ENCODE data around the gene CCDC116. TPM values are rescaled to one million over a fixed set of nuclear protein-coding genes. Genes with fewer than 3 reads are reported as not detected.
A peak's percentile ranks its signal among the peaks of the same experiment; 100 is the strongest.
"Not testable (repeated sequence)": the region's sequence is repeated elsewhere in the genome, so short reads cannot be mapped to it uniquely, and the experiment has no call there.

Gene CCDC116
- total RNA-seq, 5 donors from 2014 or later (not counting 1 experiment from before 2014, with no cell fraction given), result 0.16 to 0.79 (median 0.66) TPM; not detected in 1

DNA sequence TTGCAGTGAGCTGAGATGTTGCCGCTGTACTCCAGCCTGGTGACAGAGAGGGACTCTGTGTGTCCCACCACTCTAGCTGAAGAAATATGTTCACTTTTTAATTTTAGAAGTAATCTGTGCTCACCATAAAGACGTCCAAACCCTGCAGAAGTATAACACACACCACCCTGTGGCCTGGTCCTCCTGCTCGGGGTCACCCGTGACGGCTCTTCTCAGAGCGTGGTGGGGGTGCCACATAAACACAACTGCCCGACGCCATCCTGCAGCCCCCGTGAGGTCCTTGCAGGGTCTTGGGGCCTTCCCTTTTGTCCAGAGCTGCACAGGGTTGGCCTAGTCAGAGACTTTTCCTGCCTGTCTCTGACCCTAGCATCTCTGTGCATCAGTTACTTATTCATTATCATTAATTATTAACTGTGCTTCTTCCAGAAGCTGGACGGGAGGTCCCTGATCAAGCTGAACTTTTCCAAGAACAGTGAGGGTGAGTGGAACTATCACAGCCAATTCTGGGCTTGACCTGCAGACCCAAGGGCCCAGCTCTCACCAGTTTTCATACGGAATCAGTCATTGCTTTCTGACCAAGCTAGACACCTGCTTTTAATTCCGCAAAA is 42.2 kb downstream of the CCDC116 start:
- ATAC-seq (replicated peaks in 1 of 4), result no peak
- Mint-ChIP-seq H3K4me1 (peaks cover 0 to 6% (median 4%) of the 10 kb centered on the region in 3 donors), H3K36me3 (peaks cover 58% of the 10 kb centered on the region), H3K27ac (no peak overlapping the region), H3K27me3 (no peaks in the 10 kb centered on the region), H3K9me3 (no peaks in the 10 kb centered on the region), H3K4me3 (no peak overlapping the region)
- CTCF ChIA-PET, result no interaction called here
- Histone ChIP-seq H3K4me1 (ENCODE audit: control insufficient read depth in 1 of 2, extremely low read depth in 1 of 2, insufficient read depth in 2 of 2, low read length in 2 of 2) (no peaks in the 10 kb centered on the region), H3K27ac (ENCODE audit: low read length) (no peak overlapping the region), H3K4me3 (ENCODE audit: control insufficient read depth in 1 of 2, extremely low read depth in 1 of 2, low read length in 1 of 2) (no peak overlapping the region), H3K9me3 (no peaks in the 10 kb centered on the region), H3K36me3 (ENCODE audit: control insufficient read depth in 2 of 2, extremely low read depth in 1 of 2, insufficient read depth in 1 of 2, low read length in 1 of 2) (peaks cover 19 to 58% of the 10 kb centered on the region in 2 donors), H3K27me3 (replicated peaks in 1 of 2; ENCODE audit: control insufficient read depth in 2 of 2, extremely low read depth in 1 of 2, insufficient read depth in 2 of 2, low read length in 1 of 2) (no peaks in the 10 kb centered on the region)
- POLR2A ChIA-PET, result no interaction called here
- no peak for DNase-seq
- 94% methylated on average over 10 of the region's 12 CpGs for WGBS (ENCODE audit: insufficient coverage)

DNA sequence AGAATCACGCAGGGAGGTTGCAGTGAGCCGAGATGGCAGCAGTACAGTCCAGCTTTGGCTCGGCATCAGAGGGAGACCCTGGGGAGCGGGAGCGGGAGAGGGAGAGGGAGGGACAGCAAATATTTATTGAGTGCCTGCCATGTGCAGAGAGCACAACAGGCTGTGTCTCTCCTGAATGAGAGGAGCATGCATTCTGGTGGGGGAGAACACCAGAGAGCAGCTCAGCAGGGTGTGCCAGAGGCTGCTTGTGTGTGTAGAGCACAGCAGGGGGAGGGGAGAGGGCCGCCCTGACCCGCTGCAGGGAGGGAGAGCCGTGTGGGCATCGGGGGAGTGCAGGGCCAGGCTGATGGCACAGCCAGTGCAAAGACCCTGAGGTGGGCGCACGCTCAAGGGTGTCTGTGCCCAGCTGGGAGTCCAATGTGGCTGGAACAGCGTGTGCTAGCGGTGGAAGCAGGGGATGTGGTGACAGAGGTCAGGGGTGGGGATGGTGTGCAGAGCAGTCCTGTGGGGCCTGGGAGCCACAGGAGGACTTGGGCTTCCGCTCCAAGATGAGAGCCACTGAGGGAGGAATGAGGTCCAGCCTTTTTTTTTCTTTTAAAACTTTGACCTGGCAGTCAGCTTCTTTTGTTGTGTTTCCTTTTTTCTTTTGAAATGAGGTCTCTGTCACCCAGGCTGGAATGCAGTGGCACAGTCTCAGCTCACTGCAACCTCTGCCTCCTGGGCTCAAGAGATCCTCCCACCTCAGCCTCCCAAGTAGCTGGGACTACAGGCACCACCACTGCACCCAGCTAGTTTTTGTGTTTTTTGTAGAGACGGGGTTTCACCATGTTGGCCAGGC is 45.3 kb downstream of the CCDC116 start:
- Mint-ChIP-seq H3K27me3 (no peaks in the 10 kb centered on the region), H3K27ac (no peak overlapping the region), H3K4me3 (no peak overlapping the region), H3K4me1 (peaks cover 0 to 4% (median 0%) of the 10 kb centered on the region in 3 donors), H3K9me3 (no peaks in the 10 kb centered on the region), H3K36me3 (peaks cover 45% of the 10 kb centered on the region)
- no peak for DNase-seq
- ChIA-PET CTCF (no interaction called here), POLR2A (no interaction called here)
- Histone ChIP-seq H3K27ac (ENCODE audit: low read length) (no peak overlapping the region), H3K9me3 (no peaks in the 10 kb centered on the region), H3K4me3 (ENCODE audit: control insufficient read depth in 1 of 2, extremely low read depth in 1 of 2, low read length in 1 of 2) (no peak overlapping the region), H3K36me3 (ENCODE audit: control insufficient read depth in 2 of 2, extremely low read depth in 1 of 2, insufficient read depth in 1 of 2, low read length in 1 of 2) (peaks cover 20 to 49% of the 10 kb centered on the region in 2 donors), H3K4me1 (ENCODE audit: control insufficient read depth in 1 of 2, extremely low read depth in 1 of 2, insufficient read depth in 2 of 2, low read length in 2 of 2) (no peaks in the 10 kb centered on the region), H3K27me3 (replicated peaks in 1 of 2; ENCODE audit: control insufficient read depth in 2 of 2, extremely low read depth in 1 of 2, insufficient read depth in 2 of 2, low read length in 1 of 2) (no peaks in the 10 kb centered on the region)
- WGBS (ENCODE audit: insufficient coverage), result 94% methylated on average over 12 of the region's 15 CpGs
- no peak for ATAC-seq (replicated peaks in 1 of 4)

DNA sequence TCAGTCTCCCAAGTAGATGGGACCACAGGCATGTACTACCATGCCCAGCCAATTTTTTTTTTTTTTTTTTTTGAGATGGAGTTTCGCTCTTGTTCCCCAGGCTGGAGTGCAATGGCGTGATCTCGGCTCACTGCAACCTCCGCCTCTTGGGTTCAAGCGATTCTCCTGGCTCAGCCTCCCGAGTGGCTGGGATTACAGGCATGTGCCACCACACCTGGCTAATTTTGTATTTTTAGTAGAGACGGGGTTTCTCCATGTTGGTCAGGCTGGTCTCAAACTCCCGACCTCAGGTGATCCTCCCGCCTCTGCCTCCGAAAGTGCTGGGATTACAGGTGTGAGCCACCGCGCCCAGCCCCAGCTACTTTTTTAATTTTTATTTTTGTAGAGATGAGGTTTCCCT is 46.3 kb downstream of the CCDC116 start:
- H3K27ac Mint-ChIP-seq; H3K4me3 Mint-ChIP-seq; H3K4me1 Mint-ChIP-seq; H3K9me3 Mint-ChIP-seq; H3K27me3 Mint-ChIP-seq; ATAC-seq (replicated peaks in 1 of 4); POLR2A ChIA-PET; H3K27me3 ChIP-seq (replicated peaks in 1 of 2; ENCODE audit: control insufficient read depth in 2 of 2, extremely low read depth in 1 of 2, insufficient read depth in 2 of 2, low read length in 1 of 2); H3K4me3 ChIP-seq (ENCODE audit: control insufficient read depth in 1 of 2, extremely low read depth in 1 of 2, low read length in 1 of 2); H3K9me3 ChIP-seq; H3K4me1 ChIP-seq (ENCODE audit: control insufficient read depth in 1 of 2, extremely low read depth in 1 of 2, insufficient read depth in 2 of 2, low read length in 2 of 2); H3K27ac ChIP-seq (ENCODE audit: low read length); DNase-seq; CTCF ChIA-PET: not testable (repeated sequence)
- WGBS (ENCODE audit: insufficient coverage), result 90% methylated on average over 2 of the region's 12 CpGs
- peaks cover 41% of the 10 kb centered on the region for H3K36me3 Mint-ChIP-seq
- H3K36me3 ChIP-seq (ENCODE audit: control insufficient read depth in 2 of 2, extremely low read depth in 1 of 2, insufficient read depth in 1 of 2, low read length in 1 of 2), result peaks cover 25 to 47% of the 10 kb centered on the region in 2 donors

DNA sequence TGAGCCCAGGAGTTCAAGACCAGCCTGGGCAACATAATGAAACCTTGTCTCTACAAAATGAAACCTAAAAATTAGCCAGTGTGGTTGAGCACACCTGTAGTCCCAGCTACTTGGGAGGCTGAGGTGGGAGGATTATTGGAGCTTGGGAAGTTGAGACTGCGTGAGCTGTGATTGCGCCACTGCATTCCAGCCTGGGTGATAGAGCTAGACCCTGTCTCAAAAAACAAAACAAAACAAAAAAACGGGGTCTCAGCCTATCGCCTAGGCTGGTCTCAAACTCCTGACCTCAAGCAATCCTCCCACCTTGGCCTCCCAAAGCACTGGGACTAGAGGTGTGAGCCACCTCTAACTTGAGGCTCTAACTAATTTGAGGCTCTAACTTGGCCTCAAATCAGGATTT is 46.8 kb downstream of the CCDC116 start:
- 93% methylated on average over 3 of the region's 4 CpGs for WGBS (ENCODE audit: insufficient coverage)
- ChIA-PET POLR2A (no interaction called here), CTCF (no interaction called here)
- Mint-ChIP-seq H3K4me3 (no peak overlapping the region), H3K27me3 (no peaks in the 10 kb centered on the region), H3K9me3 (no peaks in the 10 kb centered on the region), H3K27ac (no peak overlapping the region), H3K4me1 (peaks cover 0 to 4% (median 0%) of the 10 kb centered on the region in 3 donors), H3K36me3 (peaks cover 37% of the 10 kb centered on the region)
- H3K36me3 ChIP-seq (ENCODE audit: control insufficient read depth in 2 of 2, extremely low read depth in 1 of 2, insufficient read depth in 1 of 2, low read length in 1 of 2), result peaks cover 24 to 44% of the 10 kb centered on the region in 2 donors
- H3K4me1 ChIP-seq (ENCODE audit: control insufficient read depth in 1 of 2, extremely low read depth in 1 of 2, insufficient read depth in 2 of 2, low read length in 2 of 2), result no peaks in the 10 kb centered on the region
- no peak for ATAC-seq (replicated peaks in 1 of 4)
- H3K9me3 ChIP-seq, result no peaks in the 10 kb centered on the region
- no peaks in the 10 kb centered on the region for H3K27me3 ChIP-seq (replicated peaks in 1 of 2; ENCODE audit: control insufficient read depth in 2 of 2, extremely low read depth in 1 of 2, insufficient read depth in 2 of 2, low read length in 1 of 2)
- no peak overlapping the region for H3K4me3 ChIP-seq (ENCODE audit: control insufficient read depth in 1 of 2, extremely low read depth in 1 of 2, low read length in 1 of 2)
- DNase-seq, result no peak
- no peak overlapping the region for H3K27ac ChIP-seq (ENCODE audit: low read length)

DNA sequence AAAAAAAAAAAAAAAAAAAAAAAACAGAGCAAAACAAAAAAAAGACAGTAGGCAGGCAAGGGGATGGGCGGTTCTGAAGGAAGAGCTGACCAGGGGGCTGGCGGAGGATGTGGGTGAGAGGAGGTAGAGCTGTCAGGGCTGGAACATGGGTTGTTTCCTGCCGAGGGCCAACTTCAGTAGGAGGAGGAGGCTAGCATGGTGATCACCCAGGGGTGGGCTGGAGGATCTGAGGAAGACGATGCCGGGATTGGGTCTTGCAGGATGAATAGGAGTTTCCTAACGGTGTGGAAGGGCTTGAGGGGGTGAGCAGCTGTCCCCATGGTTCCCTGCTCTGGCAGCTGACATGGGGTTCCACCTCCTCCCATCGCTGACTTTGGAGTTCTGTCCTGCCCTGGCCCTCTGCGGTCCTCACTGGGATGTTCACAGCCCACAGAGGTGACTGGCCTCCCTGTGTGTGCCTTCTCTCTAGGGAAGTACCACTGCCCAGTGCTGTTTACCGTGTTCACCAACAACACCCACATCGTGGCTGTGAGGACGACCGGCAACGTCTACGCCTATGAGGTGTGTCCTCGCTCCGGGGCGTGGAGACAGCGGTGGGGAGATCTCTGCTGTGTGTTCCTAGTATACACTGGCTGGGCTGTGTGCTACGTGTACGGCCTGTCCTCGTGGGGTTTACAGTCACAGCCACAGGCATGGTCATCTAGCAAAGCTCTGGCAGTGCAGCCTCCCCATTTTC is 48.4 kb downstream of the CCDC116 start:
- peaks cover 0 to 4% (median 0%) of the 10 kb centered on the region in 3 donors for H3K4me1 Mint-ChIP-seq
- H3K27me3 Mint-ChIP-seq, result no peaks in the 10 kb centered on the region
- no peaks in the 10 kb centered on the region for H3K4me1 ChIP-seq (ENCODE audit: control insufficient read depth in 1 of 2, extremely low read depth in 1 of 2, insufficient read depth in 2 of 2, low read length in 2 of 2)
- no peak overlapping the region for H3K4me3 Mint-ChIP-seq
- H3K27ac Mint-ChIP-seq, result no peak overlapping the region
- DNase-seq (peak in 1 of 35 experiments; percentile 4), ATAC-seq (replicated peaks in 1 of 4) (no peak)
- H3K27ac ChIP-seq (ENCODE audit: low read length), result no peak overlapping the region
- no peaks in the 10 kb centered on the region for H3K9me3 Mint-ChIP-seq
- peaks cover 27% of the 10 kb centered on the region for H3K36me3 Mint-ChIP-seq
- 89% methylated on average over 18 of the region's 21 CpGs for WGBS (ENCODE audit: insufficient coverage)
- no peaks in the 10 kb centered on the region for H3K27me3 ChIP-seq (replicated peaks in 1 of 2; ENCODE audit: control insufficient read depth in 2 of 2, extremely low read depth in 1 of 2, insufficient read depth in 2 of 2, low read length in 1 of 2)
- H3K36me3 ChIP-seq (ENCODE audit: control insufficient read depth in 2 of 2, extremely low read depth in 1 of 2, insufficient read depth in 1 of 2, low read length in 1 of 2), result peaks cover 16 to 47% of the 10 kb centered on the region in 2 donors
- ChIA-PET POLR2A (no interaction called here), CTCF (no interaction called here)
- no peak overlapping the region for H3K4me3 ChIP-seq (ENCODE audit: control insufficient read depth in 1 of 2, extremely low read depth in 1 of 2, low read length in 1 of 2)
- no peaks in the 10 kb centered on the region for H3K9me3 ChIP-seq

DNA sequence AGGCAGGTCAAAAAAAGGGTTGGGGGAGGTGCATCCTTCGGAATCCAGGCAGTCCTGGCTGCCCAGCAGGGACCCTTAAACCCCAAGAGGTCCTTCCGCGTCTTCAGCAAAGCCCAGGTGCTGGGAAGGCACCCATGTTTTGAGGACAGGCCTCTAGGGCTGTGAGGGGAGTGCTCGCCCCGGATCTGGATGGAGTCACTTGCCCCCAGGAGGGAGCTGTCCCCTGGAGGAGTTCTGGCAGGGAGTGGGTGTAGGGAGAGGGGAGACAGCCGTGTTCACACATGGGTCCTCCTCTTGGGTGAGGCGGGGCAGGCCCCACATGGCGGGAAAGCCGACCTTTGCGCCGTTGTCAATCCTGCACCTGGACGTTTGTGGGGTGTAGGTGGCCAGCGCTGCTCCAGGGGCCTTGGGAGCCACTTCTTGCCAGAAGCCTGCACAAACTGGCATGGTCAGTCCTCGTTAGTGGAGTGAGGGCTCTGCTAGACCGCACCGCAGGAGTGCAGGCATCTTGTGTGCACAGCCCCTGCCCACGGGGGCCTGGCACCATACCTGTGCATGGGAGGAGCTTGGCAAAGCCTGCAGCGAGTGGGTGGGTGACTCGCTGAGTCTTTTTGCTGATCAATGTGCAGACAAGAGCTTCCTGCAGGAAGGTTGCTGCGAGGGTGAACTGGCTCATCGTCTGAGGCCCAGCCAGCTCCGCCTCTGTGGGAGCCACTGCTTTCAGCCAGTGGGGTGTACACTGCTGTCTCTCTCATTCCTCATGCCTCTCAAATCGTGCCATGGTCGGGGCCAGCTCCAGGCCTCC is 49.2 kb downstream of the CCDC116 start:
- POLR2A ChIA-PET, result no interaction called here
- peaks cover 21% of the 10 kb centered on the region for H3K36me3 Mint-ChIP-seq

More for the DNA sequence above, 49.2 kb downstream of the CCDC116 start:
- H3K4me1 ChIP-seq (ENCODE audit: control insufficient read depth in 1 of 2, extremely low read depth in 1 of 2, insufficient read depth in 2 of 2, low read length in 2 of 2), result no peaks in the 10 kb centered on the region
- CTCF ChIA-PET, result no interaction called here
- H3K36me3 ChIP-seq (ENCODE audit: control insufficient read depth in 2 of 2, extremely low read depth in 1 of 2, insufficient read depth in 1 of 2, low read length in 1 of 2), result peaks cover 20 to 52% of the 10 kb centered on the region in 2 donors
- Mint-ChIP-seq H3K9me3 (no peaks in the 10 kb centered on the region), H3K27ac (no peak overlapping the region), H3K27me3 (no peaks in the 10 kb centered on the region), H3K4me3 (no peak overlapping the region), H3K4me1 (peaks cover 0 to 4% (median 0%) of the 10 kb centered on the region in 3 donors)
- H3K9me3 ChIP-seq, result no peaks in the 10 kb centered on the region
- H3K27me3 ChIP-seq (replicated peaks in 1 of 2; ENCODE audit: control insufficient read depth in 2 of 2, extremely low read depth in 1 of 2, insufficient read depth in 2 of 2, low read length in 1 of 2), result no peaks in the 10 kb centered on the region
- no peak overlapping the region for H3K27ac ChIP-seq (ENCODE audit: low read length)
- DNase-seq (no peak), ATAC-seq (replicated peaks in 1 of 4) (no peak)
- 87% methylated on average over 23 of the region's 24 CpGs for WGBS (ENCODE audit: insufficient coverage)
- H3K4me3 ChIP-seq (ENCODE audit: control insufficient read depth in 1 of 2, extremely low read depth in 1 of 2, low read length in 1 of 2), result no peak overlapping the region

Measured in T-cell (primary cell).